ENCODE measurements around the gene CSH1. TPM values are rescaled to one million over a fixed set of nuclear protein-coding genes. Genes with fewer than 3 reads are reported as not detected.

CSH1 gene
- total RNA-seq, 1 experiment from 2014 or later: not detected

GRCh38 chr17:63914471-63914870, 18.1 kb upstream of the CSH1 start:
- no peak overlapping the region for H4K5ac ChIP-seq (ENCODE audit: insufficient read length, low read depth, low read length)
- H2BK15ac ChIP-seq (ENCODE audit: low read depth, low read length): no peak overlapping the region
- peaks cover 19% of the 10 kb centered on the region for H3K27me3 Mint-ChIP-seq (ENCODE audit: low read depth)
- H2BK20ac ChIP-seq (ENCODE audit: low read depth, low read length, poor library complexity, severe bottlenecking): no peak overlapping the region
- peaks cover 3% of the 10 kb centered on the region; the same call in 1 of the 2 replicates for H3K4me1 ChIP-seq (ENCODE audit: insufficient read depth, low read length)
- no peaks in the 10 kb centered on the region for H4K20me1 ChIP-seq (ENCODE audit: control insufficient read depth, insufficient read depth, insufficient read length)
- H3K18ac ChIP-seq (ENCODE audit: insufficient read length, low read depth, low read length): no peak overlapping the region
- H3K14ac ChIP-seq (ENCODE audit: insufficient read depth, low read length): no peak overlapping the region
- H3K4me3 Mint-ChIP-seq: no peak overlapping the region
- H2AK5ac ChIP-seq (ENCODE audit: insufficient read length, low read length): no peak overlapping the region
- no peaks in the 10 kb centered on the region for H3K79me2 ChIP-seq (ENCODE audit: insufficient read depth, low read length)
- H3T11ph ChIP-seq (ENCODE audit: low read length): no peak overlapping the region
- no peaks in the 10 kb centered on the region for H3K36me3 Mint-ChIP-seq (ENCODE audit: insufficient read depth in 1 of 3, low read depth in 3 of 3)
- H3K9me3 Mint-ChIP-seq: no peaks in the 10 kb centered on the region; a peak in 1 of 5 replicates
- DNase-seq: no peak
- no peaks in the 10 kb centered on the region for H3K27me3 ChIP-seq (ENCODE audit: insufficient read depth, low read length)
- H2BK5ac ChIP-seq (ENCODE audit: insufficient read length, low read length): no peak overlapping the region
- no peaks in the 10 kb centered on the region for H3K23me2 ChIP-seq (ENCODE audit: insufficient read length, low read depth, low read length, poor library complexity, severe bottlenecking)
- no peak overlapping the region for H3K23ac ChIP-seq (ENCODE audit: insufficient read length, low read depth, low read length)
- H3K9ac ChIP-seq (ENCODE audit: extremely low read depth, insufficient read length, low read length): no peak overlapping the region
- H3K79me1 ChIP-seq (ENCODE audit: insufficient read depth, low read depth, low read length, poor library complexity, severe bottlenecking): no peaks in the 10 kb centered on the region
- H2BK120ac ChIP-seq (ENCODE audit: low read depth, low read length, poor library complexity, severe bottlenecking): no peak overlapping the region
- no CpG with 5 or more reads among the region's 7 CpGs for WGBS (ENCODE audit: extremely low coverage, insufficient read length, low lambda C conversion rate)
- no peaks in the 10 kb centered on the region for H3K9me3 ChIP-seq (ENCODE audit: control insufficient read depth, low read depth, low read length)
- no peak overlapping the region for H3K56ac ChIP-seq (ENCODE audit: insufficient read length, low read depth, low read length)
- no peak overlapping the region for H3K4ac ChIP-seq (ENCODE audit: low read depth, low read length)
- H3K27ac ChIP-seq (ENCODE audit: insufficient read length, low read depth, low read length): no peak overlapping the region
- H4K8ac ChIP-seq (replicated peaks; ENCODE audit: insufficient read length, low read depth, low read length): no peak overlapping the region
- H2AFZ ChIP-seq (ENCODE audit: low read length): no peak overlapping the region
- no peak overlapping the region for H3K27ac Mint-ChIP-seq
- H4K91ac ChIP-seq (ENCODE audit: insufficient read length, low read depth, low read length): no peak overlapping the region
- no peak overlapping the region for H3K4me2 ChIP-seq (ENCODE audit: insufficient read depth, insufficient read length, low read length)
- H3K4me1 Mint-ChIP-seq: peaks cover 19 to 35% of the 10 kb centered on the region in 2 experiments
- H2BK12ac ChIP-seq (ENCODE audit: insufficient read length, low read depth, low read length): no peak overlapping the region
- TF ChIP-seq CTCF (conservative IDR thresholded peaks at IDR 0.05): no peak
